ENCODE measurements around the gene MYO18A. TPM values are rescaled to one million over a fixed set of nuclear protein-coding genes. Genes with fewer than 3 reads are reported as not detected.

MYO18A gene
- total RNA-seq, 4 donors from 2014 or later: 71.6 to 125 (median 104) TPM

- no peak overlapping the region for H3K4me3 ChIP-seq
- no peaks in the 10 kb centered on the region for H3K27me3 ChIP-seq
- 89 to 92% methylated on average over 9 to 10 of the region's 10 CpGs for WGBS, 2 donors
- H3K36me3 ChIP-seq: peaks cover 0 to 49% (median 24%) of the 10 kb centered on the region in 3 donors
- H3K27ac ChIP-seq: no peak overlapping the region
- H3K9me3 ChIP-seq: no peaks in the 10 kb centered on the region
- no peak for DNase-seq (ENCODE audit: low spot score in 2 of 2)
- TF ChIP-seq EP300 (IDR thresholded peaks at IDR 0.05) (no peak), POLR2A (IDR thresholded peaks at IDR 0.05) (no peak), CTCF (IDR thresholded peaks at IDR 0.05) (no peak)
- H3K4me1 ChIP-seq: peaks cover 0 to 38% (median 4%) of the 10 kb centered on the region in 4 donors
Observed at GRCh38 chr17:29121442-29121841, 58.8 kb downstream of the MYO18A start.

GRCh38 chr17:29120433-29120832, 59.8 kb downstream of the MYO18A start:
- Histone ChIP-seq H3K4me3 (no peak overlapping the region), H3K4me1 (peaks cover 0 to 28% (median 4%) of the 10 kb centered on the region in 4 donors), H3K27ac (no peak overlapping the region), H3K9me3 (no peaks in the 10 kb centered on the region), H3K36me3 (peaks cover 0 to 55% (median 24%) of the 10 kb centered on the region in 3 donors), H3K27me3 (no peaks in the 10 kb centered on the region)
- 89 to 92% methylated on average over 2 of the region's 2 CpGs for WGBS, 2 donors
- DNase-seq (ENCODE audit: low spot score in 2 of 2): no peak
- TF ChIP-seq POLR2A (IDR thresholded peaks at IDR 0.05) (no peak), CTCF (IDR thresholded peaks at IDR 0.05) (no peak), EP300 (IDR thresholded peaks at IDR 0.05) (no peak)

GRCh38 chr17:29119265-29119664, 60.9 kb downstream of the MYO18A start:
- no peak overlapping the region for H3K27ac ChIP-seq
- H3K9me3 ChIP-seq: no peaks in the 10 kb centered on the region
- no peak for TF ChIP-seq POLR2A (IDR thresholded peaks at IDR 0.05)
- TF ChIP-seq CTCF (IDR thresholded peaks at IDR 0.05): no peak
- TF ChIP-seq EP300 (IDR thresholded peaks at IDR 0.05): no peak
- no peak for DNase-seq (ENCODE audit: low spot score in 2 of 2)
- H3K27me3 ChIP-seq: no peaks in the 10 kb centered on the region
- peaks cover 0 to 16% (median under 1%) of the 10 kb centered on the region in 4 donors for H3K4me1 ChIP-seq
- H3K4me3 ChIP-seq: no peak overlapping the region
- peaks cover 0 to 67% (median 24%) of the 10 kb centered on the region in 3 donors for H3K36me3 ChIP-seq
- WGBS, 2 donors: 82 to 85% methylated on average over 6 of the region's 6 CpGs

GRCh38 chr17:29116804-29117753, 63.1 kb downstream of the MYO18A start:
- Histone ChIP-seq H3K27ac (peak overlapping the region in 1 of 4 donors; percentile 12), H3K27me3 (no peaks in the 10 kb centered on the region), H3K4me1 (peaks cover 0 to 33% (median 8%) of the 10 kb centered on the region in 4 donors), H3K4me3 (no peak overlapping the region), H3K9me3 (no peaks in the 10 kb centered on the region), H3K36me3 (peaks cover 0 to 81% (median 24%) of the 10 kb centered on the region in 3 donors)
- TF ChIP-seq EP300 (IDR thresholded peaks at IDR 0.05) (no peak), CTCF (IDR thresholded peaks at IDR 0.05) (peak; percentile 85 to 94 (median 91))
- 52 to 53% methylated on average over 23 to 26 of the region's 26 CpGs for WGBS, 2 donors
- DNase-seq (ENCODE audit: low spot score in 2 of 2): peak; percentile 74 to 85

All from tibial nerve (tissue), 4 donors.